GM19238 (cell line): ENCODE data around the gene ZNF407.

Experiments used
- DNase-seq: peaks from one replicate; pipeline ENCODE4 v3.0.0; 2011; ENCODE audit warnings: low spot score; ENCODE audit not compliant: insufficient read length

The ZNF407 gene

DNA sequence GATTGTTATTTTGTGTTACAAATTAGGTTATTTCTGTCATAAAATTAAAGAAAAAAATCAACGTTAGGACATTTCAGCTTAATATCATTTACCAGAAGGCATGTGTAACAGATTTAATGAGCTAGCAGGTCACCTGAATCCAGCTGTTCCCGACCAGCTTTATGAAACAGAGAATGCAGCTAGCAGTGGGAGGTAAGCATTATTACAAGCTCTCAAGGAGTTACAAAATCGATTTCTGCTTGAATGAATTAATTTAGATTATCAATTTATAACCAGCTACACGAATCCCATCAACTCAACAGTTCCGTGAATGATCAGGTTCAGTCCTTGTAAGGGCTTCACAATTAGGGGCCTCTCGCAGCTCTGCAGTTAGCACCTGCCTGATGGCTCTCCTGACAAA lies 399.3 kb downstream of the ZNF407 start:
- no peak for DNase-seq

- no peak for DNase-seq
These were observed 403.2 kb downstream of the ZNF407 start for GRCh38 chr18:75000920-75001319.

DNA sequence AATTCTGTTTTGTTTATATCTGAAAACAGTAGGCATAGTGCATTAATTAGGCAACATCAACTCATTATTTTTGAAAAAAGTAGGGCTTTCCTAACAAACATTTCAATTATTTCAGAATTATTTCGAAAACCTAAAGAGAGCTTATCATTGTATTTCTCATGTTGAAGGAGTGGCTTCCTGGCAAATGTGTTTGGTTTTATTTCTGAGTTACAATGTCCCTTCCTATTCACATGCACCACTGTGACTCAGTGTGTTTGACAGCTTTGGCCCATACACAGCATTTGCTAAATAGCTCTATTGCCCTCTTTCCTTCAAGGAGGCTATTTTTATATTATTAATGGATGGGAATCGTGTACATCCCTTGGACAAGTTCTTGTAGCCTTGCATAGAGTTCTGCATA lies 405.4 kb downstream of the ZNF407 start:
- DNase-seq = no peak

- no peak for DNase-seq
These were observed 406.4 kb downstream of the ZNF407 start for GRCh38 chr18:75003764-75004690.

DNA sequence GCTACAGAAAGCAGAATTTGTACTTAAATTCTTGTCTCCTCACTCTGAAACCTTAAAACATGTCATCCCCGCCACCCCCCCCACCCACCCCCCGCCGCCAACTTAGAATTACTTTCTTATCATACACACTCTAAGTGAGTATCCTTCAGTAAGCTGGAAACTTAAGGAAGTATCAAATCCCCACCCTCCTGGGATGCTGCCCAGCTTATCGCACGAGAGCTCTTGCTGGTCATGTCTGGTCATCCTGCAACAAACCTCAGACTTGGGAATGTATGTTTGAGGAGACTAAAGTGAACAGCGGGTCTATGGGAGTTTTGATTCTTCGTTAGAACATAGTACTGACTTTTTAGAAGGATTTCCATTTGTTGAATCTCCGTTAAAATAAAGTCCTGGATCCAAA lies 408.0 kb downstream of the ZNF407 start:
- no peak for DNase-seq

DNA sequence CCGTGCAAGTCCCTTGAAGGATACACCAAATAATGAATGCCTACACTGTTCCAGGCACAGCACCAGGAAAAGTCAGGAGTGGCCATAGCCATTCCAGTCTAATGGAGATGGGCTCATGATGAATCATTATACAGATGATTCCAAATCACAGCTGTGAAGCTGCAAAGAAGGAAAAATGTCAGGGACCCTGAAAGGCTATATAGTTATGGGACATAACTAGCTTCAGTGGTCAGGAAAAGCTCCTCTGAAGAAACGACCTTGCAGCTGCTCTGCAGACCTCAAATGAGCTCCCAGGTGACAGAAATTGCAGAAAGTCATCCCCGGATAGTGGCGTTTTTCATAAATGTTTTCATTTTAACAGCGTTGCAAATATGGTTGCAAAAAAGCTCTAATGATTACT lies 410.5 kb downstream of the ZNF407 start:
- DNase-seq = no peak

- no peak for DNase-seq
These were observed 411.6 kb downstream of the ZNF407 start for GRCh38 chr18:75009296-75009695.

- DNase-seq = no peak
These were observed 412.2 kb downstream of the ZNF407 start for GRCh38 chr18:75009878-75010277.

DNA sequence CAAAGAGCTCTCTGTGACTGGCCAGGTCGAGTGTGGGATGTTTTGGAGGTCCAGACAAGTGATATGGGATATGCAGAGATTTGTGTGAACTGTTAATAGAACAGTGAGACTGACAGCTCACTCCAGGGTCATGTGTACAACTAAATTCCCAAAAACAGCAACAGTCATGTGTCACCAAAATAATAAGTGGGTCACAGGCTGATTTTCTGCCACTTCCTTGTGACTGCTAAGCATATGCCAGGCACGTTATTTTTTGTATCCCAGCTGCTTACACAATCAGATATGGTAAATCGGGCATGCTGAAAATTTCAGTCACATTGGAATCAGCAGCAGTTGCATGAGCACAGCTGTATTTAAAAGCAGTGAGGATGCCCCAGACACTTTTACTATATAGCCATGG lies 412.6 kb downstream of the ZNF407 start:
- DNase-seq = no peak

DNA sequence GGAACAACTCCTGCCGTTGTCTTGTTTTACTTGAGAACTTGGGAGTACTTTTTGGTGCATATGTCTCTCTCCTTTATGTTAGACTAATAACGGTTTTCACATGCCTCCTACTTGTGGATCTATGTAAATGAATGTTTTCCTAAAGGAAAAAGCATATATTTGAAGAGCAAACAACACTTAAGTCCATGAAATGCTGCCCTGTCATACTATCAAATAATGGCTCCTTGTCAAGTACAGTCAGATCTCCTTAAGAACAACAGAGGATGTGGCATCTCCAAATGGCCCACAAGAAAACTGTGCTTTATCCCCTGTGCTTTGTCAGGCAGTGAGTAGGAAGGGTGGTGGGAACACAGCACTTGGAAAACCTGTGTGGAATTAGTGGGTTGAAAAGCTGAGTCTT lies 413.0 kb downstream of the ZNF407 start:
- no peak for DNase-seq

GRCh38 chr18:75016025-75016717 lies 418.5 kb downstream of the ZNF407 start:
- no peak for DNase-seq

- DNase-seq = no peak
These were observed 425.8 kb downstream of the ZNF407 start for GRCh38 chr18:75023473-75023872.

DNA sequence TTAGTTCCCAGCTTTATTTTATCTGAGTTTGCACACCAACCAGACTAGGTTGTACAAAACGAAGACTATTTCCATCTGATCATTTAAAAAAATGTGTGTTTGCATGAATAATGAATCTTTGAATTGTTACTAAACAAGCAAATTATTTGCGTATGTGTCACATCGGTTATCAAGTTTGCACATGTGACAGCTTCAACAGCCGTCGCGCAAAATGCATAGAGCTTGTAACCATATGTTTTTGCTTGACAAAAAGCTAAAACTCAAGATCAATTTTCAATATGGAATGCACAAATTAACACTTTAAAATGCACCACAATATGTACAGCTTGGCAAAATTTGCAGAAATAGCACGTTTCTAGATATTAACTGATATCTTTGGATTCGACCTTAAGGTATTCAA lies 427.2 kb downstream of the ZNF407 start:
- DNase-seq = no peak

DNA sequence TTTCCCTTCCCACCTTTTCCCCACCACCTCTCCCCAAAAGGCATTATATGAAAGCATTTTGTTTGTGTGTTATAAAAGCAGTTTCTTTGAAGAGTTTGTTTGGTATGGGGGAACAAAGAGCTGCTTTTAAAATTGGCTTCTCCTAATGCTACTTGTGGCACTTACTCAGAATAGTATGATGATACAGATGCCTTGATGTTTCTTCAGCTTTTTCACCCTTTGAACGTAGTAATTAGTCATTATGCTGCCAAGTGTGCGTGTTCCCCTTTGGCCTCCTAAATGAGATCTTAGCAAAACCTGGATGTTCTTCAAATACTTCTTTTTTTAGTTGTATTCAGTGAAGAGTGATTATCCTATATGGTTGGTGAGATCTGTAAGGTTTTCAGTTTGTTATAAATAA lies 427.9 kb downstream of the ZNF407 start:
- no peak for DNase-seq

GRCh38 chr18:75029481-75029880 lies 431.8 kb downstream of the ZNF407 start:
- no peak for DNase-seq

DNA sequence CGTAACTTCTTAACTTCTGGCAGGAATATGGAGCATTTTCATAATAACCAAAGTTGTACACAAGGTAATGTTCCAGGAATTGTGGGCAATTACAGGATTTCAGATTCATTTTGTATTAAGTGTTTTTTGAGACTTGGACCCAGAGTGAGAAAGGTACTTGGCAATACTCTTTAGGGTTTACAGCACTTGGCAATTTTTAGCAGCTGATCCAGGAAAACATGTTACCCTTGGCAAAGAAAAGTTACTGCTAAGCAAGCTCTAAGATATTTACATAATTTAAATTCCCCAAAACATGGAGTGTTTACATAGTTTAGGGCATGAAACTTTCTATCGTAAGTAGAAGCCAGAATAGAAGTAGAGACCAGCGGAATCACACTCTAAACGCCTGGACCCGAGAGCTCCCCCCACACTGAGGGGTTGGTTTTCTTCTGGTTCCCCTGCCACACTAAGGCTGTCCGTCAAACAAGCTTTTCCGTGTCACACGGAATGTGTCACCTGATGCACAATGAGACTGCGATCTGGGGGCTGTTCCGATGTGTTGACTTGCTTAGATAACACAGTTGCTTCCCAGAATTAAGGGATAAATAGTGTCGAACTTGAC lies 434.1 kb downstream of the ZNF407 start:
- DNase-seq = no peak

DNA sequence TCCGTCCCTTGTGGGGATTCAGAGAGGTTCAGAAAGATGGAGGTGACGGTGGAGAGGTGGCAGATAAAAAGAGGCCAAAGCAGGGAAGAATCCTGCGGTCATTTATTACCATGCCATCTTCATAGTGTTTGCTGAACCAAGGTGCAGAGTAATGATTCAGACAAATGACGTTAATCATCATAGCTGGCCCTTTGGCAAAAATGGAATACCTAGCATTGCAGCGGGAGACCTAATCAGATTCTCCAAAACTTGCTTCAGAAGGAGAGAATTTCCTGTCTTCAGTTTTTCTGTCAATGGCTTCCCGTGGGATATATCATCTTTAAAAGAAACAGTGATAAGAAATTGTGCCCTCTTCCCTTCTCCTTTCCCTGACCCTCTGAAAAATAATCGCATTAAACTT lies 435.8 kb downstream of the ZNF407 start:
- DNase-seq = no peak

DNA sequence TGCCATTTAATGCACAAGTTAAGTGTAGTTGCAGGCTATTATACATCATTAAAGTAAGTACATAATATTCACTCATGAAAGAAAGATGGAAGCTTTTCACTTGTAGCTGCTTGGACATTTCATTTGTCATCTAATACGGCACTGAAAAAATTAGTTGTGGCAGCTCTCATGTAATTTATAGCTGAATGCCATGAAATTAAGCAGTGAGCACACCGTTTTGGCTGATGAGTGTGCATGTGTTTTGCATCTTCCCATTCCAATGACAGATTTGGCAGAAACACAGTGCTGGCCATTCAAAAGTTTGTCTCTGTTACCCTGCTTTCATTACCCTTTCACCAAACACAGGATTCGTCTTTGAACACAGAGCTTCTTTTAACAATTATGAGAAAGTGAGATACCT lies 437.3 kb downstream of the ZNF407 start:
- no peak for DNase-seq

GRCh38 chr18:75035928-75036327 lies 438.3 kb downstream of the ZNF407 start:
- DNase-seq = no peak

- DNase-seq = no peak
These were observed 439.4 kb downstream of the ZNF407 start for GRCh38 chr18:75036917-75037688.

GRCh38 chr18:75037689-75037955 lies 440.0 kb downstream of the ZNF407 start:
- DNase-seq = no peak

- no peak for DNase-seq
These were observed 443.9 kb downstream of the ZNF407 start for GRCh38 chr18:75041586-75041985.
